Esophagus muscularis mucosa (tissue), 4 donors: Measurements from ENCODE around the gene TAS2R3. TPM values are rescaled to one million over a fixed set of nuclear protein-coding genes. Genes with fewer than 3 reads are reported as not detected.

Experiments
- DNase-seq: peaks from one replicate; pipeline ENCODE4 v3.0.0-alpha.2; 2017; ENCODE audit errors: extremely low spot score
- H3K27ac ChIP-seq, 4 donors: fragments of 200-600 bp; sonication (generic); replicated peaks in 1 of 4; 1 replicate in 3 of 4; 2 replicates in 1 of 4; pipeline ENCODE4 v1.5.1; 2016 to 2019; ENCODE audit warnings: mild to moderate bottlenecking in 1 of 4
- H3K27me3 ChIP-seq, 4 donors: fragments of 200-600 bp; sonication (generic); one replicate each; pipeline versions ENCODE4 v1.5.1 to v1.6.0; 2016 to 2019
- H3K36me3 ChIP-seq, 4 donors: fragments of 200-600 bp; sonication (generic); one replicate each; pipeline ENCODE4 v1.5.1; 2016 to 2019
- H3K4me1 ChIP-seq, 4 donors: fragments of 200-600 bp; sonication (generic); one replicate each; pipeline ENCODE4 v1.5.1; 2016 to 2019
- H3K4me3 ChIP-seq, 4 donors: fragments of 200-600 bp; sonication (generic); 1 replicate in 2 of 4; 2 replicates in 2 of 4; pipeline ENCODE4 v1.5.1; 2016 to 2019; ENCODE audit warnings: mild to moderate bottlenecking in 4 of 4, moderate library complexity in 1 of 4
- H3K9me3 ChIP-seq, 4 donors: fragments of 200-600 bp; sonication (generic); 1 replicate in 3 of 4; 2 replicates in 1 of 4; pipeline ENCODE4 v1.5.1; 2016 to 2019
- EP300 ChIP-seq: sonication (generic); formaldehyde crosslinking; IDR thresholded peaks from one replicate; pipeline ENCODE4 v1.6.1; 2017; ENCODE audit warnings: antibody characterized with exemption
- POLR2A ChIP-seq: fragments of 450-650 bp; IDR thresholded peaks from one replicate; pipeline ENCODE4 v1.6.1; 2017; ENCODE audit warnings: antibody characterized with exemption, moderate library complexity, mild to moderate bottlenecking, low read depth
- POLR2AphosphoS5 ChIP-seq, 2 donors: sonication (generic); formaldehyde crosslinking; IDR thresholded peaks; one replicate each; pipeline ENCODE4 v1.6.1; 2017; ENCODE audit warnings: antibody characterized with exemption in 2 of 2
- WGBS: methylation state at CpG from one replicate; pipeline ENCODE4 v1.1.5; 2018; 5-methylcytosine and 5-hydroxymethylcytosine counted together
- intact Hi-C: fragments of 100-400 bp; cut with DNase I; formaldehyde crosslinking; loops from one replicate; pipeline ENCODE4 v1.15.1; 2023
- small RNA-seq, 3 donors: library from RNA; depleted of rRNA; stranded (forward); fragments of <200 nt; gene quantifications; one replicate each; pipeline ENCODE3, GENCODE V24; 2016
- total RNA-seq, 4 donors: library from RNA; depleted of rRNA; stranded (reverse); fragments of >200 nt; gene quantifications; one replicate each; pipeline versions ENCODE4 v1.1.0 to v1.2.1, GENCODE V29; 2016
- TF ChIP-seq, protein P1 (sequence below), 3 experiments: fragments of 200-600 bp in 2 of 3; fragments of 450-650 bp in 1 of 3; sonication (generic) in 2 of 3; IDR thresholded peaks; one replicate each; pipeline ENCODE4 v1.5.1; 2017 to 2019; ENCODE audit warnings: antibody characterized with exemption in 3 of 3, mild to moderate bottlenecking in 2 of 3, moderate library complexity in 1 of 3

TAS2R3 gene
- total RNA-seq, 4 donors from 2014 or later = 2.1 TPM; not detected in 3

DNA sequence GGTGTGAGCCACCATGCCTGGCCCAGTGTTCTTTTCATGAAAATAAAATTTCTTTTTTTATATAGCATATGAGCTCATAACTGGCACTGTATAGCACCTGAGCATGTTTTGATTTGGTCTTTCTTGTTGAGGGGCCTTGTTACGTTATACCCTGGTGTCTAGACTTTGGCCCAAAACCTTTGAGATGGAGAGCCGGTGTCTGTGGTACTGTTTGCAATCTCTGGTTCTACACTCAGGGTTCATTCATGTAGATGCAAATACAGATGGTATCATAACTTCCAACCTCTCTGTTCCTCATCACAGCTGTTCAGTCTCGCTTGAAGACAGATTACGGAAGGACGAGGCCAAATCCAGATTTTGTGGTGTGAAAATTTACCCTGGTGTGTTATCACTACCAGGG is 26.0 kb downstream of the TAS2R3 start, which contains the start of gene TAS2R5:
Gene TAS2R5 (plus strand): TSS at position 301 of the 400 bp plus-strand sequence. CDS start 145 bp downstream, outside the sequence.
- Histone ChIP-seq H3K4me3 (no peak within 1 kb of the TSS), H3K27ac (no peak within 1 kb of the TSS), H3K27me3 (no peaks in the 10 kb centered on the region), H3K4me1 (no peaks in the 10 kb centered on the region), H3K9me3 (no peaks in the 10 kb centered on the region), H3K36me3 (peaks cover 0 to 23% (median 0%) of the 10 kb centered on the region in 4 donors)
- 78% methylated on average over 5 of the region's 5 CpGs for WGBS
- no peak for DNase-seq
- intact Hi-C loops = no loop called here
- no peak for TF ChIP-seq POLR2AphosphoS5 (IDR thresholded peaks at IDR 0.05)
- TF ChIP-seq EP300 = no peak
- TF ChIP-seq POLR2A = no peak
- TF ChIP-seq, protein P1, sequence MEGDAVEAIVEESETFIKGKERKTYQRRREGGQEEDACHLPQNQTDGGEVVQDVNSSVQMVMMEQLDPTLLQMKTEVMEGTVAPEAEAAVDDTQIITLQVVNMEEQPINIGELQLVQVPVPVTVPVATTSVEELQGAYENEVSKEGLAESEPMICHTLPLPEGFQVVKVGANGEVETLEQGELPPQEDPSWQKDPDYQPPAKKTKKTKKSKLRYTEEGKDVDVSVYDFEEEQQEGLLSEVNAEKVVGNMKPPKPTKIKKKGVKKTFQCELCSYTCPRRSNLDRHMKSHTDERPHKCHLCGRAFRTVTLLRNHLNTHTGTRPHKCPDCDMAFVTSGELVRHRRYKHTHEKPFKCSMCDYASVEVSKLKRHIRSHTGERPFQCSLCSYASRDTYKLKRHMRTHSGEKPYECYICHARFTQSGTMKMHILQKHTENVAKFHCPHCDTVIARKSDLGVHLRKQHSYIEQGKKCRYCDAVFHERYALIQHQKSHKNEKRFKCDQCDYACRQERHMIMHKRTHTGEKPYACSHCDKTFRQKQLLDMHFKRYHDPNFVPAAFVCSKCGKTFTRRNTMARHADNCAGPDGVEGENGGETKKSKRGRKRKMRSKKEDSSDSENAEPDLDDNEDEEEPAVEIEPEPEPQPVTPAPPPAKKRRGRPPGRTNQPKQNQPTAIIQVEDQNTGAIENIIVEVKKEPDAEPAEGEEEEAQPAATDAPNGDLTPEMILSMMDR (IDR thresholded peaks at IDR 0.05) = no peak

DNA sequence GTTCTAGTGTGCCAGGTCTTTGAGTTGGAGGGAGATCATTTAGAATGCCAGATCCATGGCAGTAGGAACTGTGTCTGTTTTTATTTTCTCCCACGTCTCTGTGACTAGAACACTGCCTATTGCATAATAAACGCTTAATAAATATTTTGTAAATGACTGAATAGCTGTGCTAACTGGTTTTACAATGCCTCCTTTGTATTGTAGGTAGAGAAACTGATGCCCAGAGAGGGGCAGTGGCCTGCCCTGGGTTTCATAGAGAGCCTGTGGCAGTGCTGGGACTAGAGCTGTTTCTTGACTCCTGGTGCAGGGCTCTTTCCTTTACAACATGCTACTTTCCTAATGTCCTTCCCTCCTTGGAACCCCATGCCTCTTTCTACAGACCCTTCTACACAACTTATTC is 28.6 kb downstream of the TAS2R3 start:
- intact Hi-C loops = no loop called here
- 93% methylated on average over 2 of the region's 2 CpGs for WGBS
- Histone ChIP-seq H3K4me1 (no peaks in the 10 kb centered on the region), H3K9me3 (no peaks in the 10 kb centered on the region), H3K27ac (no peak overlapping the region), H3K4me3 (no peak overlapping the region), H3K36me3 (peaks cover 0 to 22% (median 0%) of the 10 kb centered on the region in 4 donors), H3K27me3 (no peaks in the 10 kb centered on the region)
- DNase-seq = no peak
- TF ChIP-seq POLR2AphosphoS5 (IDR thresholded peaks at IDR 0.05) = no peak
- no peak for TF ChIP-seq EP300
- no peak for TF ChIP-seq POLR2A
- TF ChIP-seq, protein P1 (IDR thresholded peaks at IDR 0.05) = no peak

Small RNA genes within 50 kb of the gene (small RNA-seq; reads per million reads assigned to genes)
- 0 reads per million in 3 donors for gene RNU1-82P

Other genes with a start within 250 kb of the TAS2R3 start
- gene AGK, start 212.7 kb upstream of the TAS2R3 start, total RNA-seq = 10 to 100 TPM; 17.9 to 23.4 (median 19.2) TPM
- gene DENND11, start 61.9 kb upstream of the TAS2R3 start, total RNA-seq = 10 to 100 TPM; 14.9 to 25.4 (median 16.3) TPM
- not detected for gene WEE2, start 55.7 kb upstream of the TAS2R3 start, total RNA-seq
- 100 to 1,000 TPM; 105 to 122 (median 114) TPM for gene SSBP1, start 25.7 kb upstream of the TAS2R3 start, total RNA-seq
- 1 to 10 TPM in 2 of 4 donors, under 1 TPM in 1, not detected in 1; 0.33 to 1.3 (median 1.2) TPM for gene TAS2R4, start 12.6 kb downstream of the TAS2R3 start, total RNA-seq
- 1 to 10 TPM in 2 of 4 donors, under 1 TPM in 2; 0.50 to 2.1 (median 0.89) TPM for gene TAS2R5, start 26.1 kb downstream of the TAS2R3 start, total RNA-seq
- gene PRSS37, start 77.4 kb downstream of the TAS2R3 start, total RNA-seq = not detected
- under 1 TPM in 1 of 4 donors, not detected in 3; 0.33 TPM for gene OR9A4, start 152.3 kb downstream of the TAS2R3 start, total RNA-seq
- under 1 TPM in 3 of 4 donors, not detected in 1; 0.32 to 0.66 (median 0.42) TPM for gene CLEC5A, start 182.9 kb downstream of the TAS2R3 start, total RNA-seq
- gene TAS2R38, start 209.7 kb downstream of the TAS2R3 start, total RNA-seq = not detected
- gene MGAM, start 231.8 kb downstream of the TAS2R3 start, total RNA-seq = 1 to 10 TPM in 1 of 4 donors, under 1 TPM in 2, not detected in 1; 0.06 to 4.0 (median 0.26) TPM